Stimulated activated naive CD4-positive, alpha-beta T cell treated with Interleukin-2 at 50 U/mL for 16 hours (primary cell): ENCODE measurements around the gene PHKG1.
"Not testable (repeated sequence)": the region's sequence is repeated elsewhere in the genome, so short reads cannot be mapped to it uniquely, and the experiment has no call there.

Experiments used
- DNase-seq: peaks from one replicate; lab custom pipeline; 2025; lab: John Stamatoyannopoulos, UW

Gene PHKG1

DNA sequence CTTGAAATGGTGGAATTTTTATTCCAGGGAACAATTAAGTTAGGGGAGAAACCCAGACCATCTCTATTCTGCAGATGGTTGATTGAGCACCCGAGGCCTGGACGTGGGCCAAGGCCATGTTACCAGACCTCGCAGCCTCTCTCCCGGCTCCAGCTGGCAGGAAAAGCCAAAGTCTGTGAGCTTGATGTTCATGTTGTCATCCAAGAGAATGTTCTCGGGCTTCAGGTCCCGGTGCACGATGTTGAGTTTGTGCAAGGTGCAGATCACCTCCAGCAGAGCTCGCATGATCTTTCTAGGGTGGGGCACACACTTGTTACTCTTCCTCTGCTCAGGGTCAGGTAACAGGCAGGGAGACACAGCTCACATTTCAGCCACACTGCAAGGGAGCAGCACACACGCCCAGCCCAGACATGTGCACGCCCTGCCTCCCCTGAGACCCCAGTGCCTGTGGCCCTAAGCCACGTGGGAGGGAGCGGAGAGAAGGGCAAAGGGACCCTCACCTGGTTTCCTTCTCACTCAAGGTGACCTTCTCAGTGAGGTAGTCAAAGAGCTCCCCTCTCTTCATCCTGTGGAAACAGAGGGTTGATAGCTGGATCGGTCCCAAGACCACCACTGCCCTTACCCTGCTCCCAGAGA lies 9.5 kb downstream of the PHKG1 start:
- no peak for DNase-seq

DNA sequence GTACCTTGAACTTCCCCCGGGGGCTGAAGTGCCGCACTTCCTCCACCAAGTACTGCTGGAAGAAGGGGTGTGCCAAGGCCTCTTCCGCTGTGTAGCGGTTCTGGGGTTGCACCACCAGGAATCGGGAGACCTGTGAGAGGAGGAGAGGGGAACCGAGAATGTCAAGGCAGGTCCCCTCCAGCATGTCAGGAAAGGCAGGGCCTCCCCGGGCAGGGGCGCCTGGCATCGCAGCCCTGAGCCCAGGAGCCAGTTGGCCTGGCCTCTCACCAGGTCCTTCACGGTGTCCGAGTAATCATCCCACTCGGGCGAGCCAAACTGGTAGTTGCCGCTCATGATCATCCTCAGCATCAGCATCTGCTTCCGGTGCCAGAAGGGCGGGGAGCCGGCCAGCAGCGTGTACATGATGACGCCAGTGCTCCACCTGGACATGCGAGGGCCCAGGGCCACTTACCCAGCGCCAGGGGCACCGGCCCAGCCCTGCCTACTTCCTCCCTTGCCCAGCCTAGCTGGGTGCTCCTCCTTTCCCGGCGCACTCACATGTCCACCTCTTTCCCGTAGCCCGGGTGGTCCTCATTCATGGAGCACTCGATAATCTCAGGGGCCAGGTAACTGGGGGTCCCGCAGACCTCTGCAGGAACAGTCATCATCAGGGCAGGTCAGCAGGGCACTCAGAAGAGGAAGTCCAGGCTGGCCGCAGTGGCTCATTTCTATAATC lies 11.0 kb downstream of the PHKG1 start:
- no peak for DNase-seq

DNA sequence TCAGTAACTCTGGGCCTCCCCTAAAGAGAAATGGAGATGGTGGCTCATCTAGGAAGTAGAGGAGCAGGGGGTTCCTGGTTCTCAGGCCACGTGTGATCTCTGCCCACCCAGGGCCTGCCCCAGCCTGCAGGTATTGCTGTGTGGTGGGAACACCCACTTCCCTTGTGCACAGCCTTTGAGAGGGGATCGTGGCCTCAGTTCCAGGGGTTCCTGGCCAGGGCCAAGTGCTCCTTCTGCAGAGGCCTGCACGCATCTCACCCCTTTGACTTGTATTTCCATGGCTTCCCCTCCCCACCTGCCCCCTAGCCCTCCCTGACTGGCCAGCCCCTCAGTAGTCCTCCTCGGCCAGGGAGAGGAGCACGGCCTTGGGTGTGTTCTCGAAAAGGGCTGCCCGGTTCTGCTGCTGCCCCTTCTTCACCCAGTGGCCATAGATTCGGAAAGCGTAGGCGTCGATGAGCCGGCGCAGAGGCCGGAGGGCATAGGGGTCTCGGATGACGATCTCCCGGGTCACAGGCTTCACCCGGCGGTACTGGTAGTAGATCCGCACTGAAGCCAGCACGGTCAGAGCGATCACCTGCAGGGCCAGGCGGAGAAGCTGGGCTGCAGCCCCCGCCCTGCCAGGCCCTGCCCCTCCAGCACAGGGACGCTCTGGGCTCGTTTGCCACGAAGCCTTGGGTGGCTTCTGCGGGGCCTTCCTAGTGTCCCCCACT lies 11.9 kb downstream of the PHKG1 start:
- not testable (repeated sequence) for DNase-seq

DNA sequence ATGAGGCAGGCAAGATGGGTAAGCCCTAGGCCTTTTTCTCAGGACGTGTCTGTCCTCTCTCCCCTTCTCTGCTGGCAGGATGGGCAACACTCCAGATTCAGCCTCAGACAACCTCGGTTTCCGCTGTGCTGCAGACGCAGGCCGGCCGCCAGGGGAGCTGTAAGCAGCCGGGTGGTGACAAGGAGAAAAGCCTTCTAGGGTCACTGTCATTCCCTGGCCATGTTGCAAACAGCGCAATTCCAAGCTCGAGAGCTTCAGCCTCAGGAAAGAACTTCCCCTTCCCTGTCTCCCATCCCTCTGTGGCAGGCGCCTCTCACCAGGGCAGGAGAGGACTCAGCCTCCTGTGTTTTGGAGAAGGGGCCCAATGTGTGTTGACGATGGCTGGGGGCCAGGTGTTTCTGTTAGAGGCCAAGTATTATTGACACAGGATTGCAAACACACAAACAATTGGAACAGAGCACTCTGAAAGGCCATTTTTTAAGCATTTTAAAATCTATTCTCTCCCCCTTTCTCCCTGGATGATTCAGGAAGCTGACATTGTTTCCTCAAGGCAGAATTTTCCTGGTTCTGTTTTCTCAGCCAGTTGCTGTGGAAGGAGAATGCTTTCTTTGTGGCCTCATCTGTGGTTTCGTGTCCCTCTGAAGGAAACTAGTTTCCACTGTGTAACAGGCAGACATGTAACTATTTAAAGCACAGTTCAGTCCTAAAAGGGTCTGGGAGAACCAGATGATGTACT lies 13.1 kb downstream of the PHKG1 start:
- no peak for DNase-seq

DNA sequence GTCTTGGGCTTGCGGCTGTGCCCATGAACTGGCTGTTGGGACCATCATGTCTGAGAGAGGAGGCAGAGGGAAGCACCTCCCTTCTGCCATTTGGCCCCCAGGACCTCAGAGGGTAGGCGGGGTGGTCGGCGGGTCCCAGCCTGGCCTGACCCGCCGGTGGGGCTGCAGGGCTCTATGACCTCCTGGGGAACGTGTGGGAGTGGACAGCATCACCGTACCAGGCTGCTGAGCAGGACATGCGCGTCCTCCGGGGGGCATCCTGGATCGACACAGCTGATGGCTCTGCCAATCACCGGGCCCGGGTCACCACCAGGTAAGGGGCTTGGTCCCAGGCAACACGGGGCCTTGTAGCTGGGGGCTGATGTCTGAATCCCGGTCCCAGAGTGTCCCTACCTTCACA lies 14.6 kb downstream of the PHKG1 start:
- DNase-seq: no peak

DNA sequence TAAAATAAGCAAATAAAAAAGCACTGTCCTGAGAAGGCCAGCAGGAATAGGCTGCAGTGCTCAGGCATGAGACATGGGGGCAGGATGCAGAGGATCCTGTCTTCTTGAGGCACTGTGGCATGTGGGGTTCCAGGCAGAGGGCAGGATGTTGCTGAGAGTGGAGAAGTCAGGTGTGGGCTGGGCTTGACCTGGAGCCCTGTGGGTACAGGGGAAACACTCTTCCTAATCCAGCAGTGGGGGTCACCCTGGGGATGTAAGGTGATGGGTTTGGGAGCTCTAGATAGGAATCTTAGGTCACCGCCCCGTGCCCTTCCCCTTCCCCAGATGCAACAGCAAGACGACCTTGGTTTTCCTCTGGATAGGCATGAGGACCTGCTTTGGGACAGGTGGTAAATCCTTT lies 15.1 kb downstream of the PHKG1 start:
- DNase-seq: no peak

DNA sequence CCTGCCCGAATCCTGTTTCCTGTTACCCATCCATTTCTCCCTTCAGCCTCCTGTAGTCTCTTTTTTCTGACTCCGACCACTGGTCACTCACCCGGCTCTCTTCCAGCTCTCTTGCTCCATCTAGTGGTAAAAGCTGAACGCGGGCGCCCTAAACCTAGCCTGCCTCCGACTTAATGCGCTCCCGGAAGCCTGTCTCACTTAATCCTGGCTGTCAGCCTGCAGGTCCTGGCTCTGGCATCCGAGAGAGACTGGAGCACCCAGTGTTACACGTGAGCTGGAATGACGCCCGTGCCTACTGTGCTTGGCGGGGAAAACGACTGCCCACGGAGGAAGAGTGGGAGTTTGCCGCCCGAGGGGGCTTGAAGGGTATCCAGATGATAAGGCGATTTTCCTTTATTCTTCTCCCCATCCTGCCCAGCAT lies 18.4 kb downstream of the PHKG1 start:
- peak; percentile 45 for DNase-seq

DNA sequence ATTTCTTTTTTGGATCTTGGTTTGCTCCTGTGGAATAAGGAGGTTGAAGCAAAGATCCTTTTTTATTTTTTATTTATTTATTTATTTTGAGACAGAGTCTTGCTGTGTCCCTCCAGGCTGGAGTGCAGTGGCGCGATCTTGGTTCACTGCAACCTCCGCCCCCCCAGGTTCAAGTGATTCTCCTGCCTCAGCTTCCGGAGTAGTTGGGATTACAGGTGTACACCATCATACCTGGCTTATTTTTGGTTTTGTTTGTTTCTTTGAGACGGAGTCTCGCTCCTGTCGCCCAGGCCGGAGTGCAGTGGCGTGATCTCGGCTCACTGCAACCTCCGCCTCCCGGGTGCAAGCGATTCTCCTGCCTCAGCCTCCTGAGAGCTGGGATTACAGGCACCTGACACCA lies 26.4 kb downstream of the PHKG1 start:
- not testable (repeated sequence) for DNase-seq

DNA sequence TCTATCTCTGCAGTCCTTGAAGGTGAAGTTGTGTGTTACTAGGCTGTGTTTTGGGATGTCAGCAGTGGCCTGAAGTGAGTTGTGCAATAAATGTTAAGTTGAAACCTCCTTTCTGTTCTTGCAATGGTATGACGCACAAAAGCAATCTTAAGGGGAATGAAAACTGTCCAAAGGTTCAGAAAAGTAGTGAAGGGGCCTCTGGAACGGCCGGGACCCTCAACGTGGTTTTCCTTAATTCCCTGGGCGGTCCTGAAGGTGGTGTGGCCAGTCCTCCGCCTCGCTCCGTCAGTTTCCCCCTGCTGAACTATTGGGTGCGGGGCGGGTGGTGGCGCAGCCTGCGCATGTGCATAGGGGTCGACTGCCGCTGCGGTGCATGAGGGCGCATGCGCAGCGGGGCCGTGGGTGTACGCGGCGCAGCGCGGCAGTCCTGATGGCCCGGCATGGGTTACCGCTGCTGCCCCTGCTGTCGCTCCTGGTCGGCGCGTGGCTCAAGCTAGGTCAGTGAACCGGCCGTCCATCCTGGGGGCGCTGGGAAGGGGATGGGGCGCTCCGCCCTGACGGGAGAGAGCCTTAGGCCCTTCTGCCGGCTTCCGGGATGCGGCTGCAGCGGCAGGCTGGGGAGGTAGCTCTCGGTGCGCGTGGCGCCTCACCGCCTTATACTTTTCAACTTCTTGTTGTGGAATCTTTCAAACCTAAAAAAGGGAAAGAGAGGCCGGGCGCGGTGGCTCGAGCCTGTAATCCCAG lies 28.7 kb downstream of the PHKG1 start, which contains the start of gene SUMF2:
SUMF2 (plus strand) TSS at position 405 of the 744 bp plus-strand sequence; CDS start at position 431, 26 bp downstream.
- DNase-seq: peak; percentile 83

DNA sequence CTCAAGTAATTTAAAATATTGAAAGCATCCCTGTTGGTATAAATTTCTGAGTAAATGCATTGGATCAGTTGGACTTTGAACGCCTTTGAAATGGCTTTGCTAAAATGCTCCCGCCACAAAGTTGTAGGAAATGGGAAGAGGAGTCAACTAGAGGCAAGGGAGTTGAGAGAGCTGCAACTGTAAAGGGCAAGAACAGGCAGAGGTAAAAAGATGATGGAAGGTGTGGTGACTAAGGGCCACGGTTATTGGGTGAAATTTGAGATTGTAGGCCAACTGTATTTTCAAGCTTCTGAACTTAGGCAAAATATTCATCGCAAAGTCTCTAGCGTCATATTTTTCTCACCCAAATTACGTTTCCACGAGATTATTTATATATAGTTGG lies 29.3 kb downstream of the PHKG1 start:
- DNase-seq: no peak

DNA sequence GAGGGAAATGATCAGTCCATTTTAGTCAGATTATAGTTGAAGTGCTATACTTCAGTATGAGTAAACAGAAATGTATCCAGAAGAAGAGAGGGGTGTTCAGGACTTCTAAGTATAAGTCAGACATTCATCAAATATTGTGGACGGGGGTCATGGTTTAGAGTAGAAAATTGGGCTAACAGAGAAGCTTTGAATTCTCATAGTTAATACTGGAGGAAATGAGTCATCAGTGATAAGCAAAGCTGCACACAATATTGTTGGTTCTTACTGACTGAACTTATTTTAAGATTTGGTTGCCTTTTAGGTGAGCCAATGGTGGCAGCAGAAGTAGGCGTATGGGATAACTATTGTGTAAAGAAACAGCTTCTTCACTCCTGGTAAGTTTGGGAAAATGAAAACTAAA lies 30.4 kb downstream of the PHKG1 start:
- no peak for DNase-seq

DNA sequence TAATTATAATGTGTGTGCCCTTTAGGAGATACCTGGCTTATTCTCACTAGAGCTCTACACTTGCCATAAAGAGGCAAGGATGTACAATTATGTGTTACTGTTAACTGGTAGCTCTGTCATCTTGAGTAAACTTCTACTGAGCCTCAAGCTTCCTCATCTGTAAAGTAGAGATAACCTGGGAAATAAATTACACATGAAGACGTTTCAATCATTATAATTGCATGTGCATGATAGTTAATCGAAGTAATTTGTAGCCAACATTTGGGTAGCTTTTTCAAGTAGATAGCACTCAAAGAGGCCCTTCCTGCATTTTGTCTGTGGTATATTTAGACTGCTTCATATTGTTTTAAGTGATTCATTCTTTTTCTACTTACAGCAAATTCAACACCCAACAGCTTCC lies 38.8 kb downstream of the PHKG1 start:
- DNase-seq: no peak

DNA sequence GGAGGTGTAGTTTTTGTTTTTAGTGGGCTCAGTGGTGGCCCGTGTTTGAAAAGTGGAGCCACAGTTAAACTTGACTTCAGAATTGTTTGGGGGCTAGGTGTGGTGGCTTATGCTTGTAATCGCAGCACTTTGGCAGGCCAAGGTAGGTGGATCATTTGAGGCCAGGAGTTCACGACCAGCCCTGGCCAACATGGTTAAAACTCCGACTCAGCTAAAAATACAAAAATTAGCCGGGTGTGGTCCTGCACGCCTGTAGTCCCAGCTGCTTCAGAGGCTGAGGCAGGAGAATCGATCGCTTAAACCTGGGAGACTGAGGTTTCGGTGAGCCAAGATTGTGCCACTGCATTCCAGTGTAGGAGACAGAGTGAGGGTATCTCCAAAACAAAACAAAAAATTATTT lies 39.4 kb downstream of the PHKG1 start:
- DNase-seq: no peak

DNA sequence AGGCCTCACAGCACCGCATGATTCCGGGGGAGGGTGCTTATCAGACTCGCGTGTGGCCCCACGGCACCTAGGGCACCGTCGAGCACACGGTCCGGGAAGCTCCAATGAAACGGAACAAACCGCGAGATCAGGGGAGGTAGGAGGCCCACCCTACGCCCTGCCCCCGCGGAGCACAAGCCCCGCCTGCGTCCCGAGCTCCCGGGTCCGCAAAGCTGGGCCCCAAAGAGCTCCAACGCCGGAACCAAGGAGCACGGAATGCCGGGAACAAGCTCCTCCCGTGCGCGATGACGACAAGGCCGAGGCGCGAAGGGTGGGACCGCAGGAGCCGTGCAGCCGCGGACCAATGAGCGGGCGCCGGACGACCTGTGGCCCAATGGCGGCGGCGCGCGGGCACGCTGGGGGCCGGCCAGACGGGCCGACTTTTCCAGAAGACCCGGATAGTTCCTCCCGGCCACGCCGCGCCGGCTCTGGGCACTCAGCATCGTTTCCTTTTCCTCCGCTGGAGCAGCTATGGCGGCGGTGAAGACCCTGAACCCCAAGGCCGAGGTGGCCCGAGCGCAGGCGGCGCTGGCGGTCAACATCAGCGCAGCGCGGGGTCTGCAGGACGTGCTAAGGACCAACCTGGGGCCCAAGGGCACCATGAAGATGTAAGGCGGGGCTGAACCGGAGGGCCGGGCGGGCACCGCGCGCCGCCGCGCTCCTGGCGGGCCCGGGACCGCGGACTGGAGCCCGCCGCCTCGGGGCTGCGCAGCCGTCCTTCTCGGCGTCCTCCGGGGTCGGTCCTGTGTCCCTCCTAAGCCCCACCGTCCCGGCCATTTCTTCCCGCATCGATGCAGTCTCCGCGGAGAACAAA lies 41.2 kb downstream of the PHKG1 start, which contains the start of the genes CCT6A and PSPH:
CCT6A (plus strand) TSS at position 427 of the 853 bp plus-strand sequence; CDS start at position 511, 84 bp downstream.
PSPH (minus strand) TSS at position 106 of the 853 bp plus-strand sequence. CDS start 30,232 bp downstream, outside the sequence.
- DNase-seq: peak; percentile 92

DNA sequence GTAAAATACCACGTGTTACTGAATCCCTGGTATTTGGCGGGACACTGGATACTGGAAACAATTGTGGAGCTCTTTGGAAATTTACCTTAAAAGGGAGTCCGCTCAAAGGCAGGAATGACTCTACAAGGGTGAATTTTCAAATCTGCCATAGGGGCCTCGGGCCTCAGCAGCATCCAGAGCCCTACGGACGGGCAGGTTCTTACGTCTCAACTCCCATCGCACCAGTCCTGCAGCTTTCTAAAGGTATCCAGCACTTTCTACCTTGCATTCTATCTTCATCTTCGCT lies 41.8 kb downstream of the PHKG1 start:
- DNase-seq: no peak

DNA sequence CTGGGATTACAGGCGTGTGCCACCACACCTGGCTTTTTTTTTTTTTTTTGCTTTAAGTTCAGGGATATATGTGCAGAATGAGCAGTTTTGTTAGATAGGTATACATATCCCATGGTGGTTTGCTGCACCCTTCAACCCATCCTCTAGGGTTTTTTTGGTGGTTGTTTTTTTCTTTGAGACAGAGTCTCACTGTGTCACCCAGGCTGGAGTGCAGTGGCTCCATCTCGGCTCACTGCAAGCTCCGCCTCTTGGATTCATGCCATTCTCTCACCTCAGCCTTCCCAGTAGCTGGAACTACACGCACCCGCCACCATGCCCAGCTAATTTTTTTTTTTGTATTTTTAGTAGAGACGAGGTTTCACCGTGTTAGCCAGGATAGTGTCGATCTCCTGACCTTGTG lies 44.0 kb downstream of the PHKG1 start:
- DNase-seq: not testable (repeated sequence)

DNA sequence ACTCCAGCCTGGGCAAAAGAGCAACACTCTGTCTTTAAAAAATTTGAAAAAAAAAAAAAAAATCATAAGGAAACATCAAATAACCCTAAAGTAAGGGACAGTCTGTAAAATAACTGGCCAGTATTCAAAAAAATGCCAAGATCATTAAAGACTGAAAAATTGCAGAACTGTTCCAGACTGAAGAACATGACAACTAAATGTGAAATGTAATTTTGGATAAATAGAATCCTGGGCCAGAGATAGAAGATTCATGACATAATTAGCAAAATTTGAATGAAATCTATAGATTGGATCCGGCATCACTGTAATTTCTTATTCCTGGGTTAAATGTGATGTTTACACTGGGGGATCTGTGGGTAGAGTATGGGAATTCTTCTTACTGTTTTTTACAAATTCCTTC lies 44.5 kb downstream of the PHKG1 start:
- DNase-seq: no peak

DNA sequence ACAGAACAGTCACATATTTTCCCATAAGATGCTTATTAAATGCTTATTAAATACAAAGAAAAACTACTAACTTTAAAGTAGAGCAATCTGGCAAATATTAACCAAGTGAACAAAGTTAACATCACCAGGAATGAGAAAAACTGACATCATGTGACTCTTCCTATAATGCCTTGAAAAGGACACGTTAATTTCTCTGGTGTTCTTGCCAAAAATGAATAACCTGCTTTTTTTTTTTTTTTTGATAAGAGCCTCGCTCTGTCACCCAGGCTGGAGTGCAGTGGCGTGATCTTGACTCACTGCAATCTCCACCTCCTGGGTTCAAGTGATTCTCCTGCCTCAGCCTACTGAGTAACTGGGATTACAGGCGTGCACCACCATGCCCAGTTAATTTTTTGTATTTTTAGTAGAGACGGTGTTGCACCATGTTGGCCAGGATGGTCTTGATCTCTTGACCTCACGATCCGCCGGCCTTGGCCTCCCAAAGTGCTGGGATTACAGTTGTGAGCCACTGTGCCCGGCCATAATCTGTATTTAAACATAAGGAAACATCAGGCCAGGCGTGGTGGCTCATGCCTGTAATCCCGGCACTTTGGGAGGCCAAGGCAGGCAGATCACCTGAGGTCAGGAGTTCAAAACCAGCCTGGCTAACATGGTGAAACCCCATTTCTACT lies 45.2 kb downstream of the PHKG1 start:
- not testable (repeated sequence) for DNase-seq

DNA sequence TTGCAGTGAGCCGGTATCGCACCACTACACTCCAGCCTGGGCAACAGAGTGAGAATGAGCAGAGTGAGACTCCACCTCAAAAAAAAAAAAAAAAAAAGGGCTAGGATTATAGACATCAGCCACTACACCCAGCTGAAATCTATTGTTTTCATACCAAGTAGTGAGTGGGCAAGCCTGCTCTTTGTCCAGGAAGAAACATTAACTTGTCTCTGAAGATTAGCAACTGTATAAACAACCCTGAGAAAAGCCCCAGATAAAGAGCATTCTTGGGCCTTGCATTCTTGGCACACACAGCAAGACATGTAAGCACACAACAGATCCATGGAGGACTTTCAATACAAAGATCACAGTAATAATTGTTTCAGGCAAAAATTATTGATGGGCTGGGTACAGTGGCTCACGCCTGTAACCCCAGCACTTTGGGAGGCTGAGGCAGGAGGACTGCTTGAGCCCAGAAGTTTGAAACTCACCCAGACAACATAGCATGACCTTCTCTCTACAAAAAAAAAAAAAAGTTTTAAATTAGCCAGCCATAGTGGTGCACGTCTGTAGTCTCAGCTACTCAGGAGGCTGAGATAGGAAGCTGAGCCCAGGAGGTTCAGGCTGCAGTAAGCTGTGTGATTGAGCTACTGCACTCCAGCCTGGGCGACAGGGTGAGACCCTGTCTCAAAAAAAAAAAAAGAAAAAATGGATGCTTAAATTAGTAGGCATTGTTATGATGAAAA lies 45.9 kb downstream of the PHKG1 start:
- no peak for DNase-seq
